ENCODE data around the gene MAPKAPK3.

The MAPKAPK3 gene

GRCh38 chr3:50587806-50588758 is 28.9 kb upstream of the MAPKAPK3 start:
- DNase-seq (ENCODE audit: low spot score) = no peak

GRCh38 chr3:50588759-50589433 is 28.1 kb upstream of the MAPKAPK3 start:
- no peak for DNase-seq (ENCODE audit: low spot score)

- DNase-seq (ENCODE audit: low spot score) = no peak
Observed at GRCh38 chr3:50591196-50591741, 25.7 kb upstream of the MAPKAPK3 start.

- DNase-seq (ENCODE audit: low spot score) = no peak
Observed at GRCh38 chr3:50592568-50592967, 24.4 kb upstream of the MAPKAPK3 start.

GRCh38 chr3:50594253-50594785 is 22.6 kb upstream of the MAPKAPK3 start:
- DNase-seq (ENCODE audit: low spot score) = no peak

- no peak for DNase-seq (ENCODE audit: low spot score)
Observed at GRCh38 chr3:50599115-50599715, 17.7 kb upstream of the MAPKAPK3 start.

GRCh38 chr3:50599716-50600118 is 17.2 kb upstream of the MAPKAPK3 start:
- DNase-seq (ENCODE audit: low spot score) = no peak

- DNase-seq (ENCODE audit: low spot score) = no peak
Observed at GRCh38 chr3:50600141-50600753, 16.7 kb upstream of the MAPKAPK3 start.

- DNase-seq (ENCODE audit: low spot score) = peak; percentile 91
Observed at GRCh38 chr3:50600841-50601591, 15.9 kb upstream of the MAPKAPK3 start.

- DNase-seq (ENCODE audit: low spot score) = no peak
Observed at GRCh38 chr3:50602595-50603191, 14.3 kb upstream of the MAPKAPK3 start.

GRCh38 chr3:50603261-50604109 is 13.5 kb upstream of the MAPKAPK3 start:
- DNase-seq (ENCODE audit: low spot score) = no peak

- DNase-seq (ENCODE audit: low spot score) = no peak
Observed at GRCh38 chr3:50604110-50604621, 12.8 kb upstream of the MAPKAPK3 start.

GRCh38 chr3:50604628-50605588 is 12.0 kb upstream of the MAPKAPK3 start:
- DNase-seq (ENCODE audit: low spot score) = no peak

- DNase-seq (ENCODE audit: low spot score) = no peak
Observed at GRCh38 chr3:50605901-50606326, 11.0 kb upstream of the MAPKAPK3 start.

GRCh38 chr3:50606596-50606995 is 10.4 kb upstream of the MAPKAPK3 start:
- DNase-seq (ENCODE audit: low spot score) = no peak

GRCh38 chr3:50607271-50608091 is 9.5 kb upstream of the MAPKAPK3 start:
- DNase-seq (ENCODE audit: low spot score) = no peak

GRCh38 chr3:50608278-50608677 is 8.7 kb upstream of the MAPKAPK3 start:
- DNase-seq (ENCODE audit: low spot score) = no peak
